Measurements from ENCODE around the gene SUCLG2. TPM values are rescaled to one million over a fixed set of nuclear protein-coding genes. Genes with fewer than 3 reads are reported as not detected.

SUCLG2 gene
- total RNA-seq, 1 experiment from 2014 or later, result 38.5 TPM

DNA sequence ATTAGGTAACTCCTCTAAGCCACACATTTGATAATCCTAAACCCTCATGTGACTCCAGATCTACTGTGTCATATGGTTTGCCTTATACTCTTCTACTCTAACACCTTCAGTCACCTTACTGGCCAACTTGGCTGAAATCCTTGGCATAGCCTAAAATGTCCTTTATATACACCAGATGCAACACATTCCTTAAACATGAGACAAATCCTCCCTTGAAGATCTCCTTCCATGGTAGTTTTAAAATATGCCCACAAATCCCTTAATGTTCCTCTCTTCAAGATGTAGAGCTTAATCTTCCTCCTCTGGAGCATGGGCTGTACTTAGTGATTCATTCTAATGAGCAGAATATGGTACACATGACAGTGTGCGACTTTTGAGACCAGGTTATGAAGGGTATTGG is 238.9 kb downstream of the SUCLG2 start:
- Histone ChIP-seq H3K14ac (ENCODE audit: insufficient read depth, low read length) (no peak overlapping the region), H2BK20ac (ENCODE audit: low read depth, low read length, poor library complexity, severe bottlenecking) (no peak overlapping the region), H4K5ac (ENCODE audit: insufficient read length, low read depth, low read length) (no peak overlapping the region), H3K27me3 (ENCODE audit: insufficient read depth, low read length) (no peaks in the 10 kb centered on the region), H2BK120ac (ENCODE audit: low read depth, low read length, poor library complexity, severe bottlenecking) (no peak overlapping the region), H3K9me3 (ENCODE audit: control insufficient read depth, low read depth, low read length) (no peaks in the 10 kb centered on the region), H3K27ac (ENCODE audit: insufficient read length, low read depth, low read length) (no peak overlapping the region), H4K91ac (ENCODE audit: insufficient read length, low read depth, low read length) (no peak overlapping the region), H3K9ac (ENCODE audit: extremely low read depth, insufficient read length, low read length) (no peak overlapping the region), H3K79me1 (ENCODE audit: insufficient read depth, low read depth, low read length, poor library complexity, severe bottlenecking) (no peaks in the 10 kb centered on the region), H3K4ac (ENCODE audit: low read depth, low read length) (no peak overlapping the region), H3K56ac (ENCODE audit: insufficient read length, low read depth, low read length) (no peak overlapping the region), H3K23me2 (ENCODE audit: insufficient read length, low read depth, low read length, poor library complexity, severe bottlenecking) (no peaks in the 10 kb centered on the region), H2BK5ac (ENCODE audit: insufficient read length, low read length) (no peak overlapping the region), H3K4me2 (ENCODE audit: insufficient read depth, insufficient read length, low read length) (no peak overlapping the region), H2AFZ (ENCODE audit: low read length) (no peak overlapping the region), H3K79me2 (ENCODE audit: insufficient read depth, low read length) (no peaks in the 10 kb centered on the region), H3K18ac (ENCODE audit: insufficient read length, low read depth, low read length) (no peak overlapping the region), H3K23ac (ENCODE audit: insufficient read length, low read depth, low read length) (no peak overlapping the region), H4K8ac (replicated peaks; ENCODE audit: insufficient read length, low read depth, low read length) (no peak overlapping the region), H3K4me1 (ENCODE audit: insufficient read depth, low read length) (no peaks in the 10 kb centered on the region), H2AK5ac (ENCODE audit: insufficient read length, low read length) (no peak overlapping the region), H3T11ph (ENCODE audit: low read length) (no peak overlapping the region), H2BK15ac (ENCODE audit: low read depth, low read length) (no peak overlapping the region), H4K20me1 (ENCODE audit: control insufficient read depth, insufficient read depth, insufficient read length) (no peaks in the 10 kb centered on the region), H2BK12ac (ENCODE audit: insufficient read length, low read depth, low read length) (no peak overlapping the region)
- WGBS (ENCODE audit: extremely low coverage, insufficient read length, low lambda C conversion rate), result no CpG with 5 or more reads among the region's 1 CpG
- no peak for DNase-seq
- H3K9me3 Mint-ChIP-seq, result no peaks in the 10 kb centered on the region; a peak in 2 of 5 replicates
- H3K36me3 Mint-ChIP-seq (ENCODE audit: insufficient read depth in 1 of 3, low read depth in 3 of 3), result peaks cover 0 to 5% (median 0%) of the 10 kb centered on the region in 3 experiments; a peak in 2 of 7 replicates
- no peaks in the 10 kb centered on the region for H3K27me3 Mint-ChIP-seq (ENCODE audit: low read depth)
- H3K4me1 Mint-ChIP-seq, result no peaks in the 10 kb centered on the region
- no peak for TF ChIP-seq CTCF (conservative IDR thresholded peaks at IDR 0.05)
- H3K4me3 Mint-ChIP-seq, result no peak overlapping the region
- no peak overlapping the region for H3K27ac Mint-ChIP-seq

Data from H9 (cell line).